ENCODE measurements around the gene NUAK1. TPM values are rescaled to one million over a fixed set of nuclear protein-coding genes. Genes with fewer than 3 reads are reported as not detected.
A peak's percentile ranks its signal among the peaks of the same experiment; 100 is the strongest.

The NUAK1 gene
- total and polyA plus RNA-seq, 2 donors from 2014 or later, result 2.9 to 28.8 TPM

- Histone ChIP-seq H3K27ac (ENCODE audit: low read depth in 2 of 2, low read length in 2 of 2) (no peak overlapping the region), H3K27me3 (ENCODE audit: control insufficient read depth, insufficient read depth, low read length) (no peaks in the 10 kb centered on the region), H3K4me3 (ENCODE audit: low read length in 3 of 3) (no peak overlapping the region), H3K9me3 (ENCODE audit: control insufficient read depth in 2 of 3, insufficient read depth in 1 of 3, low read length in 3 of 3) (no peaks in the 10 kb centered on the region), H3K4me1 (ENCODE audit: control insufficient read depth in 2 of 3, insufficient read depth in 2 of 3, low read depth in 1 of 3, low read length in 3 of 3) (no peaks in the 10 kb centered on the region), H3K36me3 (ENCODE audit: control insufficient read depth in 2 of 3, insufficient read depth in 3 of 3, low read length in 3 of 3) (no peaks in the 10 kb centered on the region), H3K9ac (ENCODE audit: low read length in 3 of 3) (no peak overlapping the region)
- intact Hi-C loops (cut with DNase I), result no loop called here
- FAIRE-seq (no peak), DNase-seq (peak in 2 of 5 donors; percentile 41 to 65)
- TF ChIP-seq CTCF (IDR thresholded peaks at IDR 0.05; ENCODE audit: borderline replicate concordance, extremely low read depth, insufficient read depth), result no peak
These were observed 40.3 kb upstream of the NUAK1 start for GRCh38 chr12:106179086-106179485.

GRCh38 chr12:106178562-106178961 lies 39.8 kb upstream of the NUAK1 start:
- no peaks in the 10 kb centered on the region for H3K4me1 ChIP-seq (ENCODE audit: control insufficient read depth in 2 of 3, insufficient read depth in 2 of 3, low read depth in 1 of 3, low read length in 3 of 3)
- no peaks in the 10 kb centered on the region for H3K36me3 ChIP-seq (ENCODE audit: control insufficient read depth in 2 of 3, insufficient read depth in 3 of 3, low read length in 3 of 3)
- H3K27ac ChIP-seq (ENCODE audit: low read depth in 2 of 2, low read length in 2 of 2), result no peak overlapping the region
- H3K4me3 ChIP-seq (ENCODE audit: low read length in 3 of 3), result no peak overlapping the region
- intact Hi-C loops (cut with DNase I), result no loop called here
- no peaks in the 10 kb centered on the region for H3K9me3 ChIP-seq (ENCODE audit: control insufficient read depth in 2 of 3, insufficient read depth in 1 of 3, low read length in 3 of 3)
- DNase-seq, result peak in 4 of 5 donors; percentile 64 to 73 (median 66)
- no peak for TF ChIP-seq CTCF (IDR thresholded peaks at IDR 0.05; ENCODE audit: borderline replicate concordance, extremely low read depth, insufficient read depth)
- H3K27me3 ChIP-seq (ENCODE audit: control insufficient read depth, insufficient read depth, low read length), result no peaks in the 10 kb centered on the region
- H3K9ac ChIP-seq (ENCODE audit: low read length in 3 of 3), result no peak overlapping the region
- no peak for FAIRE-seq

GRCh38 chr12:106176560-106176959 lies 37.8 kb upstream of the NUAK1 start:
- no peaks in the 10 kb centered on the region for H3K4me1 ChIP-seq (ENCODE audit: control insufficient read depth in 2 of 3, insufficient read depth in 2 of 3, low read depth in 1 of 3, low read length in 3 of 3)
- no peak for TF ChIP-seq CTCF (IDR thresholded peaks at IDR 0.05; ENCODE audit: borderline replicate concordance, extremely low read depth, insufficient read depth)
- DNase-seq (no peak), FAIRE-seq (no peak)
- no peak overlapping the region for H3K9ac ChIP-seq (ENCODE audit: low read length in 3 of 3)
- no peak overlapping the region for H3K27ac ChIP-seq (ENCODE audit: low read depth in 2 of 2, low read length in 2 of 2)
- intact Hi-C loops (cut with DNase I), result no loop called here
- no peaks in the 10 kb centered on the region for H3K27me3 ChIP-seq (ENCODE audit: control insufficient read depth, insufficient read depth, low read length)
- no peaks in the 10 kb centered on the region for H3K9me3 ChIP-seq (ENCODE audit: control insufficient read depth in 2 of 3, insufficient read depth in 1 of 3, low read length in 3 of 3)
- no peak overlapping the region for H3K4me3 ChIP-seq (ENCODE audit: low read length in 3 of 3)
- H3K36me3 ChIP-seq (ENCODE audit: control insufficient read depth in 2 of 3, insufficient read depth in 3 of 3, low read length in 3 of 3), result no peaks in the 10 kb centered on the region

- Histone ChIP-seq H3K9me3 (ENCODE audit: control insufficient read depth in 2 of 3, insufficient read depth in 1 of 3, low read length in 3 of 3) (no peaks in the 10 kb centered on the region), H3K9ac (ENCODE audit: low read length in 3 of 3) (no peak overlapping the region), H3K27me3 (ENCODE audit: control insufficient read depth, insufficient read depth, low read length) (no peaks in the 10 kb centered on the region), H3K4me3 (ENCODE audit: low read length in 3 of 3) (no peak overlapping the region), H3K36me3 (ENCODE audit: control insufficient read depth in 2 of 3, insufficient read depth in 3 of 3, low read length in 3 of 3) (no peaks in the 10 kb centered on the region), H3K27ac (ENCODE audit: low read depth in 2 of 2, low read length in 2 of 2) (no peak overlapping the region), H3K4me1 (ENCODE audit: control insufficient read depth in 2 of 3, insufficient read depth in 2 of 3, low read depth in 1 of 3, low read length in 3 of 3) (no peaks in the 10 kb centered on the region)
- FAIRE-seq, result no peak
- intact Hi-C loops (cut with DNase I), result no loop called here
- DNase-seq, result no peak
- no peak for TF ChIP-seq CTCF (IDR thresholded peaks at IDR 0.05; ENCODE audit: borderline replicate concordance, extremely low read depth, insufficient read depth)
These were observed 36.1 kb upstream of the NUAK1 start for GRCh38 chr12:106174876-106175275.
